Heart left ventricle (tissue), 16 donors: ENCODE data around the gene ABCB6. TPM values are rescaled to one million over a fixed set of nuclear protein-coding genes. Genes with fewer than 3 reads are reported as not detected.
A peak's percentile ranks its signal among the peaks of the same experiment; 100 is the strongest.

Experiments used
- ATAC-seq, 4 donors: fragments of 200-7000 bp; cut with Tn5 transposase; one replicate each; pipeline ENCODE4 v1.9.1; 2020 to 2022; ENCODE audit warnings: moderate library complexity in 4 of 4, mild to moderate bottlenecking in 3 of 4, moderate number of reproducible peaks in 1 of 4
- DNase-seq, 5 donors: peaks; one replicate each; pipeline ENCODE4 v3.0.0-alpha.2; 2020
- H3K27ac ChIP-seq, 12 donors: fragments of 200-600 bp; sonication (generic) in 4 of 12; one replicate each; pipeline versions ENCODE4 v1.5.0 to v1.8.0; 2016 to 2022; ENCODE audit warnings: mild to moderate bottlenecking in 2 of 12
- H3K27me3 ChIP-seq, 9 donors: fragments of 200-600 bp; sonication (generic) in 2 of 9; one replicate each; pipeline versions ENCODE4 v1.5.1 to v1.8.0; 2016 to 2022; ENCODE audit warnings: mild to moderate bottlenecking in 3 of 9
- H3K36me3 ChIP-seq, 9 donors: fragments of 200-600 bp; sonication (generic) in 2 of 9; one replicate each; pipeline versions ENCODE4 v1.5.0 to v1.8.0; 2018 to 2022; ENCODE audit warnings: mild to moderate bottlenecking in 2 of 9
- H3K4me1 ChIP-seq, 12 donors: fragments of 200-600 bp; sonication (generic) in 4 of 12; one replicate each; pipeline versions ENCODE4 v1.5.0 to v1.8.0; 2016 to 2022; ENCODE audit warnings: mild to moderate bottlenecking in 3 of 12
- H3K4me3 ChIP-seq, 12 donors: fragments of 200-600 bp; sonication (generic) in 4 of 12; one replicate each; pipeline versions ENCODE4 v1.5.0 to v1.8.0; 2017 to 2022; ENCODE audit warnings: mild to moderate bottlenecking in 9 of 12, moderate library complexity in 4 of 12
- H3K9me3 ChIP-seq, 12 donors: fragments of 200-600 bp; sonication (generic) in 4 of 12; one replicate each; pipeline versions ENCODE4 v1.5.0 to v1.8.0; 2016 to 2022; ENCODE audit warnings: mild to moderate bottlenecking in 1 of 12
- POLR2A ChIP-seq, 2 donors: fragments of 450-650 bp; IDR thresholded peaks; one replicate each; pipeline ENCODE4 v1.6.1; 2017; ENCODE audit warnings: antibody characterized with exemption in 2 of 2, mild to moderate bottlenecking in 2 of 2, moderate library complexity in 2 of 2
- WGBS, 4 donors: extraction: QIAGEN DNeasy Blood & Tissue Kit in 2 of 4; methylation state at CpG; one replicate each; pipeline versions ENCODE4 v1.1.5 to v1.1.7; 2013 to 2018; 5-methylcytosine and 5-hydroxymethylcytosine counted together
- intact Hi-C, 10 donors: fragments of 100-400 bp; cut with DNase I; formaldehyde crosslinking; loops; one replicate each; pipeline versions ENCODE4 v1.11.1 to v1.14.2; 2022
- polyA plus RNA-seq, 2 donors: library from polyadenylated mRNA; stranded (reverse); fragments of 200-250 nt; gene quantifications; one replicate each; pipeline ENCODE4 v1.2.3, GENCODE V29; 2013
- total RNA-seq, 9 donors: library from RNA; depleted of rRNA in 2 of 9; stranded (reverse); fragments of >200 nt in 2 of 9; fragmentation: NEBNext Ultra II Directional in 3 of 9; extraction: Animal tissue kit (Norgen Biotek cat#: 25700) in 3 of 9; gene quantifications; one replicate each; pipeline versions ENCODE4 v1.1.0 to v1.2.4, GENCODE V29; 2016 to 2023
- TF ChIP-seq, protein P1 (sequence below), 12 donors: fragments of 200-600 bp; sonication (generic) in 4 of 12; IDR thresholded peaks; one replicate each; pipeline versions ENCODE4 v1.5.0 to v1.8.0; 2018 to 2022; ENCODE audit warnings: antibody characterized with exemption in 12 of 12, mild to moderate bottlenecking in 5 of 12
- donor health status: ischemic (EF 13 %, LVEDD 7.1; RV severe dilation, severe dysfunction).
- donor health status: healthy with polysubstance abuse.
- donor health status: DM: no; HTN: yes; CAD: no.
- donor health status: DM: no; HTN: no; CAD: no.
- donor health status: ischemic (EF 25% LVEDD 6.9; RV normal size, moderate dysfunction).
- donor health status: ischemic (EF 25% LVEDD 5.7; RV mildly dilated, moderate dysfunction).
- donor health status: healthy.
- donor health status: DM: yes; HTN: yes; CAD: no.
- donor health status: ischemic (EF 35%, LVEDD 5.7; RV mildly dilated, moderate dysfunction).
- donor health status: nonischemic (EF 11% LVEDD 7.7; RV severe dilation, severe dysfunction).
- donor health status: DM: yes; HTN: yes; CAD: no.
- donor health status: PGD.
- donor health status: ischemic (EF 29% LVEDD 5.4; RV normal size, mild dysfunction).
- donor health status: nonischemic (EF 23%, LVEDD 6.1; RV moderate dilation, normal function).

ABCB6 gene
- total and polyA plus RNA-seq, 11 donors, result 12.1 to 30.4 (median 20.0) TPM

DNA sequence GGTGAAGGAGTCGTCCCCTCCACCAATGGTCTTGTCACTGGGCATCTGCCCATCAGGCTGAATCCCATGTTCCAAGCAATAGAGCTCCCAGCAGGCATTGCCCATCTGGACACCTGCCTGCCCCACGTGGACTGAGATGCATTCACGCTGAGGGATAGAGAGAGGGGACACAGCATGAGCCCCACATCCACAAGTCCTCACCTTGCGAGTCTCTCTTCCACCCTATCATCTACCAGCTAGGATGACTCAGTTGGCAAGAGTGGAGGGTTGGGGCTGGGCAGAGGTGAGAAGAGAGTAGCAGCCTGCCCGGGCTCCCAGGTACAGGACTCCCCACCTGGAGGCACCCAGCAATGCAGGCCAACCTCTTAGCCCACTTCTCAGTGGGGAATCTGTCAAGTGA, 33.3 kb upstream of the ABCB6 start:
- H3K36me3 ChIP-seq, result peaks cover 0 to 41% (median 25%) of the 10 kb centered on the region in 9 donors
- peak overlapping the region in 10 of 12 donors; percentile 82 to 91 (median 87) for H3K27ac ChIP-seq
- no peaks in the 10 kb centered on the region for H3K9me3 ChIP-seq
- intact Hi-C loops, result loop anchor here in 1 of 10 donors (2.0 kb wide), 1 partner anchor 27 kb away; the partner anchor contains the start of gene DNAJB2
- H3K4me3 ChIP-seq, result peak overlapping the region in 9 of 12 donors; percentile 60 to 92 (median 78)
- no peak for ATAC-seq
- TF ChIP-seq, protein P1, sequence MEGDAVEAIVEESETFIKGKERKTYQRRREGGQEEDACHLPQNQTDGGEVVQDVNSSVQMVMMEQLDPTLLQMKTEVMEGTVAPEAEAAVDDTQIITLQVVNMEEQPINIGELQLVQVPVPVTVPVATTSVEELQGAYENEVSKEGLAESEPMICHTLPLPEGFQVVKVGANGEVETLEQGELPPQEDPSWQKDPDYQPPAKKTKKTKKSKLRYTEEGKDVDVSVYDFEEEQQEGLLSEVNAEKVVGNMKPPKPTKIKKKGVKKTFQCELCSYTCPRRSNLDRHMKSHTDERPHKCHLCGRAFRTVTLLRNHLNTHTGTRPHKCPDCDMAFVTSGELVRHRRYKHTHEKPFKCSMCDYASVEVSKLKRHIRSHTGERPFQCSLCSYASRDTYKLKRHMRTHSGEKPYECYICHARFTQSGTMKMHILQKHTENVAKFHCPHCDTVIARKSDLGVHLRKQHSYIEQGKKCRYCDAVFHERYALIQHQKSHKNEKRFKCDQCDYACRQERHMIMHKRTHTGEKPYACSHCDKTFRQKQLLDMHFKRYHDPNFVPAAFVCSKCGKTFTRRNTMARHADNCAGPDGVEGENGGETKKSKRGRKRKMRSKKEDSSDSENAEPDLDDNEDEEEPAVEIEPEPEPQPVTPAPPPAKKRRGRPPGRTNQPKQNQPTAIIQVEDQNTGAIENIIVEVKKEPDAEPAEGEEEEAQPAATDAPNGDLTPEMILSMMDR (IDR thresholded peaks at IDR 0.05), result no peak
- WGBS, 4 donors, result 56 to 60% (median 57%) methylated on average over 5 of the region's 5 CpGs
- H3K4me1 ChIP-seq, result peaks cover 6 to 76% (median 45%) of the 10 kb centered on the region in 12 donors
- DNase-seq, result peak in 1 of 5 donors; percentile 33
- peaks cover 0 to 10% (median 0%) of the 10 kb centered on the region in 9 donors for H3K27me3 ChIP-seq

DNA sequence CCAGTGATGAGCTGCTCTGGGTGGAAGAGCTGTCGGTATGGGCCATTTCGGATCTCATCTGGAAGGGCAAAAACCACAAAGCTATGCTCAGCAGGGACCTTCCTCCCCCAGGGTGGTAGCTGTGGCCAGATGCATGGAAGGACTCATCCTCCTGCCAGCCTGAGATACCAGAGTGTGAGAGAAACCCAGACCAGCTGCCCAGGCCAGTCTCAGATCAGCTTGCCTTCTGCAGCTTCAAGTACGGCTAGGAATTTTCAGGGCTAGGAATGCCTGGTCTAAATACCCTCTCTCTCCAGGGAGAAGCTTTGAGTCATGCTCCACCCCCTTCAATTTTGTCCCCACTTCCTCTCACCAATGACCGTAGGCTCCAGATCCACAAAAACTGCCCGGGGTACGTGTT, 32.9 kb upstream of the ABCB6 start:
- H3K27ac ChIP-seq, result peak overlapping the region in 10 of 12 donors; percentile 82 to 91 (median 87)
- H3K9me3 ChIP-seq, result no peaks in the 10 kb centered on the region
- H3K36me3 ChIP-seq, result peaks cover 0 to 41% (median 29%) of the 10 kb centered on the region in 9 donors
- DNase-seq (no peak), ATAC-seq (no peak)
- peak overlapping the region in 4 of 12 donors; percentile 70 to 92 (median 79) for H3K4me3 ChIP-seq
- peaks cover 0 to 10% (median 0%) of the 10 kb centered on the region in 9 donors for H3K27me3 ChIP-seq
- TF ChIP-seq POLR2A (IDR thresholded peaks at IDR 0.05), result no peak
- TF ChIP-seq, protein P1 (IDR thresholded peaks at IDR 0.05), result no peak
- intact Hi-C loops, result loop anchor here in 1 of 10 donors (2.0 kb wide), 1 partner anchor 27 kb away; the partner anchor contains the start of gene DNAJB2
- H3K4me1 ChIP-seq, result peaks cover 6 to 80% (median 47%) of the 10 kb centered on the region in 12 donors
- 60 to 69% (median 68%) methylated on average over 6 of the region's 6 CpGs for WGBS, 4 donors

DNA sequence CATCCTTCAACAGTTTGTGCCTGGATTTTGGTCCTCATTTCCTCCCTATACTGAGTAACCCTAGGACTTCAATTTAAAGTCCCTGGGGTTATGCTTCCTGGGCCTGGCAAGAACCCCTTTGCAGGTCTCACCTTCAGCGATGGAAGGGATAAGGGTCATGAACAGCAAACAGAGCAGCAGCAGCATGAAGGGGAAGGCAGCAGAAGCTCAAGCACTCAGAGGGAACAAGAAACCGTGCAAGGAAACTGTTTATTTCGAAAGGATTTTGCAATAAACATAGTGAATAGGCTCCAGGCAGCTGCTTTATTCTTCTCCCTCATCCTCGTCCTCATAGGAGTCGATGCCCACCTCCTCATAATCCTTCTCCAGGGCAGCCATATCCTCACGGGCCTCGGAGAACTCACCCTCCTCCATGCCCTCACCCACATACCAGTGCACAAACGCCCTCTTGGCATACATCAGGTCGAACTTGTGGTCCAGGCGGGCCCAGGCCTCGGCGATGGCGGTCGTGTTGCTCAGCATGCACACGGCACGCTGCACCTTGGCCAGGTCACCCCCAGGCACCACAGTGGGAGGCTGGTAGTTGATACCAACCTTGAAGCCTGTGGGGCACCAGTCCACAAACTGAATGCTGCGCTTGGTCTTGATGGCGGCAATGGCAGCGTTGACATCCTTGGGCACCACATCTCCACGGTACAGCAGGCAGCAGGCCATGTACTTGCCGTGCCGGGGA, 31.5 kb upstream of the ABCB6 start:
- Histone ChIP-seq H3K27me3 (peaks cover 0 to 10% (median 0%) of the 10 kb centered on the region in 9 donors), H3K27ac (peak overlapping the region; percentile 20 to 95 (median 77)), H3K36me3 (peaks cover 0 to 41% (median 29%) of the 10 kb centered on the region in 9 donors), H3K4me3 (peak overlapping the region in 2 of 12 donors; percentile 15 to 42), H3K4me1 (peaks cover 6 to 86% (median 53%) of the 10 kb centered on the region in 12 donors), H3K9me3 (no peaks in the 10 kb centered on the region)
- TF ChIP-seq, protein P1 (IDR thresholded peaks at IDR 0.05), result no peak
- no peak for TF ChIP-seq POLR2A (IDR thresholded peaks at IDR 0.05)
- 89 to 92% (median 90%) methylated on average over 17 to 22 of the region's 22 CpGs for WGBS, 4 donors
- DNase-seq (no peak), ATAC-seq (no peak)
- intact Hi-C loops, result no loop called here
